ENCODE measurements around the gene LRP5.

GRCh38 chr11:68329536-68329935 lies 17.1 kb downstream of the LRP5 start:
- TF ChIP-seq CTCF (IDR thresholded peaks at IDR 0.05) (no peak), POLR2AphosphoS5 (IDR thresholded peaks at IDR 0.05) (no peak)
